GM23338 (cell line): ENCODE data around the gene UNC5B. TPM values are rescaled to one million over a fixed set of nuclear protein-coding genes. Genes with fewer than 3 reads are reported as not detected.

Source experiments
- ATAC-seq: fragments of 200-7000 bp; cut with Tn5 transposase; 3 replicates; pipeline ENCODE4 v1.9.1; 2020
- DNase-seq: peaks from one replicate; pipeline ENCODE4 v3.0.0-alpha.2; 2015; ENCODE audit warnings: low spot score
- H2AFZ ChIP-seq: fragments of 200-600 bp; sonication (generic); 2 replicates; pipeline ENCODE4 v1.8.0; 2016; ENCODE audit warnings: antibody characterized with exemption, mild to moderate bottlenecking, moderate library complexity
- H3F3A ChIP-seq: fragments of 200-600 bp; sonication (generic); replicated peaks from 2 replicates; pipeline ENCODE4 v1.8.0; 2017; ENCODE audit warnings: antibody characterized with exemption, mixed run types, low read depth
- H3K27ac ChIP-seq: fragments of 200-600 bp; sonication (generic); 2 replicates; pipeline ENCODE4 v1.6.1; 2016; ENCODE audit warnings: low read depth
- H3K27me3 ChIP-seq: fragments of 200-600 bp; sonication (generic); 2 replicates; pipeline ENCODE4 v1.8.0; 2016; ENCODE audit warnings: mild to moderate bottlenecking, mixed run types, moderate library complexity; ENCODE audit not compliant: insufficient read depth
- H3K36me3 ChIP-seq: fragments of 200-600 bp; sonication (generic); 2 replicates; pipeline ENCODE4 v1.8.0; 2016; ENCODE audit warnings: mild to moderate bottlenecking; ENCODE audit not compliant: insufficient read depth
- H3K4me1 ChIP-seq: fragments of 200-600 bp; sonication (generic); 2 replicates; pipeline ENCODE4 v1.8.0; 2016; ENCODE audit warnings: mild to moderate bottlenecking, moderate library complexity; ENCODE audit not compliant: insufficient read depth
- H3K4me2 ChIP-seq: fragments of 200-600 bp; sonication (generic); 2 replicates; pipeline ENCODE4 v1.7.1; 2017; ENCODE audit warnings: mixed run types
- H3K4me3 ChIP-seq: fragments of 200-600 bp; sonication (generic); 2 replicates; pipeline ENCODE4 v1.6.1; 2016; ENCODE audit warnings: mixed run types
- H3K79me2 ChIP-seq: fragments of 200-600 bp; sonication (generic); replicated peaks from 2 replicates; pipeline ENCODE4 v1.8.0; 2017; ENCODE audit warnings: mild to moderate bottlenecking; ENCODE audit not compliant: insufficient read depth
- H3K9me2 ChIP-seq: fragments of 200-600 bp; sonication (generic); 2 replicates; pipeline ENCODE4 v1.8.0; 2017; ENCODE audit not compliant: insufficient read depth
- H4K20me1 ChIP-seq: fragments of 200-600 bp; sonication (generic); replicated peaks from 2 replicates; pipeline ENCODE4 v1.8.0; 2017; ENCODE audit warnings: mild to moderate bottlenecking; ENCODE audit not compliant: insufficient read depth
- H3K27ac Mint-ChIP-seq: 2 replicates; pipeline ENCODE4 v1.8.0; 2020; ENCODE audit warnings: inconsistent platforms, mild to moderate bottlenecking, moderate library complexity, mixed read lengths
- H3K27me3 Mint-ChIP-seq: 3 replicates; pipeline ENCODE4 v1.8.0; 2022; ENCODE audit warnings: low read depth, mild to moderate bottlenecking, moderate library complexity, mixed read lengths, inconsistent platforms; ENCODE audit not compliant: insufficient read depth, poor library complexity
- H3K36me3 Mint-ChIP-seq: 3 replicates; pipeline ENCODE4 v1.8.0; 2021; ENCODE audit warnings: low read depth, mild to moderate bottlenecking, inconsistent platforms, moderate library complexity, mixed read lengths
- H3K4me1 Mint-ChIP-seq: 3 replicates; pipeline ENCODE4 v1.8.0; 2020; ENCODE audit warnings: mild to moderate bottlenecking, inconsistent platforms, mixed read lengths
- H3K4me3 Mint-ChIP-seq: 3 replicates; pipeline ENCODE4 v1.8.0; 2021; ENCODE audit warnings: moderate library complexity, mild to moderate bottlenecking, inconsistent platforms, mixed read lengths
- H3K9me3 Mint-ChIP-seq: 3 replicates; pipeline ENCODE4 v1.8.0; 2020; ENCODE audit warnings: moderate library complexity, mild to moderate bottlenecking, inconsistent platforms, mixed read lengths
- CREB1 ChIP-seq: fragments of 250-450 bp; sonication (Bioruptor Pico); IDR thresholded peaks from 2 replicates; pipeline ENCODE4 v1.5.0; 2020; ENCODE audit warnings: low read depth, mild to moderate bottlenecking, moderate library complexity
- CTCF ChIP-seq, 2 experiments: fragments of 200-600 bp in 1 of 2; sonication (generic) in 1 of 2; conservative IDR thresholded peaks; 2 replicates each; pipeline versions ENCODE4 v1.5.1 to v1.6.1; 2016 to 2017; ENCODE audit warnings: antibody characterized with exemption in 2 of 2, low read depth in 2 of 2, mild to moderate bottlenecking in 2 of 2, moderate library complexity in 1 of 2
- EZH2 ChIP-seq: fragments of 200-600 bp; sonication (generic); IDR thresholded peaks from one replicate; pipeline ENCODE4 v1.8.0; 2017; ENCODE audit warnings: antibody characterized with exemption, mild to moderate bottlenecking, low read depth; ENCODE audit not compliant: unreplicated experiment
- EZH2phosphoT487 ChIP-seq: fragments of 200-600 bp; sonication (generic); IDR thresholded peaks from one replicate; pipeline ENCODE4 v1.8.1; 2018; ENCODE audit warnings: antibody characterized with exemption; ENCODE audit not compliant: unreplicated experiment
- JUNB ChIP-seq: IDR thresholded peaks from one replicate; pipeline ENCODE4 v1.6.1; 2016; ENCODE audit warnings: antibody characterized with exemption; ENCODE audit not compliant: unreplicated experiment
- NANOG ChIP-seq: IDR thresholded peaks from 2 replicates; pipeline ENCODE4 v1.6.1; 2016; ENCODE audit warnings: antibody characterized with exemption, borderline replicate concordance
- POLR2AphosphoS5 ChIP-seq: IDR thresholded peaks from 2 replicates; pipeline ENCODE4 v1.6.1; 2016; ENCODE audit warnings: antibody characterized with exemption, low read depth
- ZNF331 ChIP-seq: fragments of 250-450 bp; sonication (Bioruptor Pico); IDR thresholded peaks from 2 replicates; pipeline ENCODE4 v1.5.0; 2020; ENCODE audit warnings: low read depth, mild to moderate bottlenecking, moderate library complexity
- polyA plus RNA-seq: library from polyadenylated mRNA; unstranded; fragments of >200 nt; fragmentation: Nextera tagmentation; extraction: Ambion mirVana; gene quantifications from 2 replicates; pipeline ENCODE4 v1.2.1, GENCODE V29; 2016
- total RNA-seq: library from RNA; depleted of rRNA; stranded (reverse); fragments of >200 nt; shearing (Covaris generic); gene quantifications from 2 replicates; pipeline ENCODE4 v1.2.3, GENCODE V29; 2014
- TF ChIP-seq, protein P1 (sequence below): fragments of 250-450 bp; sonication (Bioruptor Pico); IDR thresholded peaks from 2 replicates; pipeline ENCODE4 v1.5.0; 2020; ENCODE audit warnings: mild to moderate bottlenecking, moderate library complexity
- TF ChIP-seq, protein P2 (sequence below): IDR thresholded peaks from 2 replicates; pipeline ENCODE4 v1.6.1; 2016; ENCODE audit warnings: antibody characterized with exemption

Gene UNC5B
- total and polyA plus RNA-seq, 2 experiments from 2014 or later: 8.0 to 31.2 TPM

DNA sequence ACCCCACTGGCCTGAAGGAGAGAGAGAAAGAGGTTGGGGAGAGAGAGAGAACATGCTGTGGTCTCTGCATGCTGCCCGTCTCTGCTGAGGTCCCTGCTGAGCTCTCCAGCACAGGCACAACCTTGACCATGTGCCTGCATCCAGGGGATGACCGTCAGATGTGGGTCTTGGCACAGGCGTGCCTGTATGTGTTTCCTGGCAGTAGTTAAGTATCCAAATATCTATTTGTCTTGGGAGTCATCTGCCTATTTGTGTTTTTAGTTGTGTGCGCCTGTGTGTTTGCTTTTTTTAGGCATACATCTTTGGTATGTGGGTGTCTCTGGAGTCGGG, 1.9 kb upstream of the UNC5B start:
- H3K4me1 ChIP-seq: peaks cover 37% of the 10 kb centered on the region
- no peaks in the 10 kb centered on the region for H3K9me3 Mint-ChIP-seq
- H3K9me2 ChIP-seq: no peaks in the 10 kb centered on the region
- H3K27me3 ChIP-seq: peaks cover 52% of the 10 kb centered on the region
- no peak overlapping the region for H3K27ac Mint-ChIP-seq
- H3K36me3 ChIP-seq: no peaks in the 10 kb centered on the region
- no peak overlapping the region for H2AFZ ChIP-seq
- no peaks in the 10 kb centered on the region for H3F3A ChIP-seq
- H3K4me3 Mint-ChIP-seq: no peak overlapping the region; the same call in 2 of the 3 replicates
- no peaks in the 10 kb centered on the region for H3K36me3 Mint-ChIP-seq
- H3K27me3 Mint-ChIP-seq: peaks cover 33% of the 10 kb centered on the region
- H3K27ac ChIP-seq: no peak overlapping the region
- H3K4me2 ChIP-seq: no peak overlapping the region; the same call in 1 of the 2 replicates
- DNase-seq (no peak), ATAC-seq (no peak)
- H3K79me2 ChIP-seq: peaks cover 26% of the 10 kb centered on the region
- H3K4me3 ChIP-seq: no peak overlapping the region
- TF ChIP-seq EZH2: no peak
- TF ChIP-seq, protein P1, sequence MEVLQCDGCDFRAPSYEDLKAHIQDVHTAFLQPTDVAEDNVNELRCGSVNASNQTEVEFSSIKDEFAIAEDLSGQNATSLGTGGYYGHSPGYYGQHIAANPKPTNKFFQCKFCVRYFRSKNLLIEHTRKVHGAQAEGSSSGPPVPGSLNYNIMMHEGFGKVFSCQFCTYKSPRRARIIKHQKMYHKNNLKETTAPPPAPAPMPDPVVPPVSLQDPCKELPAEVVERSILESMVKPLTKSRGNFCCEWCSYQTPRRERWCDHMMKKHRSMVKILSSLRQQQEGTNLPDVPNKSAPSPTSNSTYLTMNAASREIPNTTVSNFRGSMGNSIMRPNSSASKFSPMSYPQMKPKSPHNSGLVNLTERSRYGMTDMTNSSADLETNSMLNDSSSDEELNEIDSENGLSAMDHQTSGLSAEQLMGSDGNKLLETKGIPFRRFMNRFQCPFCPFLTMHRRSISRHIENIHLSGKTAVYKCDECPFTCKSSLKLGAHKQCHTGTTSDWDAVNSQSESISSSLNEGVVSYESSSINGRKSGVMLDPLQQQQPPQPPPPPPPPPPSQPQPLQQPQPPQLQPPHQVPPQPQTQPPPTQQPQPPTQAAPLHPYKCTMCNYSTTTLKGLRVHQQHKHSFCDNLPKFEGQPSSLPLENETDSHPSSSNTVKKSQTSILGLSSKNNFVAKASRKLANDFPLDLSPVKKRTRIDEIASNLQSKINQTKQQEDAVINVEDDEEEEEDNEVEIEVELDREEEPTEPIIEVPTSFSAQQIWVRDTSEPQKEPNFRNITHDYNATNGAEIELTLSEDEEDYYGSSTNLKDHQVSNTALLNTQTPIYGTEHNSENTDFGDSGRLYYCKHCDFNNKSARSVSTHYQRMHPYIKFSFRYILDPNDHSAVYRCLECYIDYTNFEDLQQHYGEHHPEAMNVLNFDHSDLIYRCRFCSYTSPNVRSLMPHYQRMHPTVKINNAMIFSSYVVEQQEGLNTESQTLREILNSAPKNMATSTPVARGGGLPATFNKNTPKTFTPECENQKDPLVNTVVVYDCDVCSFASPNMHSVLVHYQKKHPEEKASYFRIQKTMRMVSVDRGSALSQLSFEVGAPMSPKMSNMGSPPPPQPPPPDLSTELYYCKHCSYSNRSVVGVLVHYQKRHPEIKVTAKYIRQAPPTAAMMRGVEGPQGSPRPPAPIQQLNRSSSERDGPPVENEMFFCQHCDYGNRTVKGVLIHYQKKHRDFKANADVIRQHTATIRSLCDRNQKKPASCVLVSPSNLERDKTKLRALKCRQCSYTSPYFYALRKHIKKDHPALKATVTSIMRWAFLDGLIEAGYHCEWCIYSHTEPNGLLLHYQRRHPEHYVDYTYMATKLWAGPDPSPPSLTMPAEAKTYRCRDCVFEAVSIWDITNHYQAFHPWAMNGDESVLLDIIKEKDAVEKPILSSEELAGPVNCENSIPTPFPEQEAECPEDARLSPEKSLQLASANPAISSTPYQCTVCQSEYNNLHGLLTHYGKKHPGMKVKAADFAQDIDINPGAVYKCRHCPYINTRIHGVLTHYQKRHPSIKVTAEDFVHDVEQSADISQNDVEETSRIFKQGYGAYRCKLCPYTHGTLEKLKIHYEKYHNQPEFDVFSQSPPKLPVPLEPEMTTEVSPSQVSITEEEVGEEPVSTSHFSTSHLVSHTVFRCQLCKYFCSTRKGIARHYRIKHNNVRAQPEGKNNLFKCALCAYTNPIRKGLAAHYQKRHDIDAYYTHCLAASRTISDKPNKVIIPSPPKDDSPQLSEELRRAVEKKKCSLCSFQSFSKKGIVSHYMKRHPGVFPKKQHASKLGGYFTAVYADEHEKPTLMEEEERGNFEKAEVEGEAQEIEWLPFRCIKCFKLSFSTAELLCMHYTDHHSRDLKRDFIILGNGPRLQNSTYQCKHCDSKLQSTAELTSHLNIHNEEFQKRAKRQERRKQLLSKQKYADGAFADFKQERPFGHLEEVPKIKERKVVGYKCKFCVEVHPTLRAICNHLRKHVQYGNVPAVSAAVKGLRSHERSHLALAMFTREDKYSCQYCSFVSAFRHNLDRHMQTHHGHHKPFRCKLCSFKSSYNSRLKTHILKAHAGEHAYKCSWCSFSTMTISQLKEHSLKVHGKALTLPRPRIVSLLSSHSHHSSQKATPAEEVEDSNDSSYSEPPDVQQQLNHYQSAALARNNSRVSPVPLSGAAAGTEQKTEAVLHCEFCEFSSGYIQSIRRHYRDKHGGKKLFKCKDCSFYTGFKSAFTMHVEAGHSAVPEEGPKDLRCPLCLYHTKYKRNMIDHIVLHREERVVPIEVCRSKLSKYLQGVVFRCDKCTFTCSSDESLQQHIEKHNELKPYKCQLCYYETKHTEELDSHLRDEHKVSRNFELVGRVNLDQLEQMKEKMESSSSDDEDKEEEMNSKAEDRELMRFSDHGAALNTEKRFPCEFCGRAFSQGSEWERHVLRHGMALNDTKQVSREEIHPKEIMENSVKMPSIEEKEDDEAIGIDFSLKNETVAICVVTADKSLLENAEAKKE: no peak
- TF ChIP-seq CREB1 (CRISPR knock-in tag): no peak
- no peak for TF ChIP-seq JUNB
- TF ChIP-seq ZNF331 (CRISPR knock-in tag): no peak
- no peak for TF ChIP-seq POLR2AphosphoS5
- no peak for TF ChIP-seq CTCF (conservative IDR thresholded peaks at IDR 0.05; ENCODE audit: low read depth in 2 of 2)
- TF ChIP-seq, protein P2, sequence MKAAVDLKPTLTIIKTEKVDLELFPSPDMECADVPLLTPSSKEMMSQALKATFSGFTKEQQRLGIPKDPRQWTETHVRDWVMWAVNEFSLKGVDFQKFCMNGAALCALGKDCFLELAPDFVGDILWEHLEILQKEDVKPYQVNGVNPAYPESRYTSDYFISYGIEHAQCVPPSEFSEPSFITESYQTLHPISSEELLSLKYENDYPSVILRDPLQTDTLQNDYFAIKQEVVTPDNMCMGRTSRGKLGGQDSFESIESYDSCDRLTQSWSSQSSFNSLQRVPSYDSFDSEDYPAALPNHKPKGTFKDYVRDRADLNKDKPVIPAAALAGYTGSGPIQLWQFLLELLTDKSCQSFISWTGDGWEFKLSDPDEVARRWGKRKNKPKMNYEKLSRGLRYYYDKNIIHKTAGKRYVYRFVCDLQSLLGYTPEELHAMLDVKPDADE: no peak
- no peak for TF ChIP-seq NANOG
- TF ChIP-seq EZH2phosphoT487: no peak
- H3K4me1 Mint-ChIP-seq: peaks cover 40% of the 10 kb centered on the region
- peaks cover 2% of the 10 kb centered on the region; the same call in 1 of the 2 replicates for H4K20me1 ChIP-seq
